PFSK-1 (cell line): ENCODE results near the gene CTNNA3.

Experiments
- POLR2AphosphoS5 ChIP-seq: IDR thresholded peaks from 2 replicates; pipeline ENCODE4 v1.6.1; 2012; ENCODE audit warnings: low read depth, mild to moderate bottlenecking, control low read depth, low read length, moderate library complexity
- REST ChIP-seq, 2 experiments: IDR thresholded peaks; 2 replicates each; pipeline versions ENCODE4 v1.6.1 to v1.8.0; 2011 to 2012; ENCODE audit warnings: low read depth in 2 of 2, low read length in 2 of 2, control low read depth in 1 of 2, inconsistent platforms in 1 of 2, mild to moderate bottlenecking in 1 of 2, moderate library complexity in 1 of 2; ENCODE audit not compliant: insufficient read depth in 1 of 2
- TAF1 ChIP-seq: IDR thresholded peaks from 2 replicates; pipeline ENCODE4 v1.6.1; 2012; ENCODE audit warnings: low read length, control low read depth, borderline replicate concordance; ENCODE audit not compliant: insufficient read depth

- TF ChIP-seq POLR2AphosphoS5 (no peak), TAF1 (no peak), REST (IDR thresholded peaks at IDR 0.05; ENCODE audit: insufficient read depth in 1 of 2, low read depth in 2 of 2, low read length in 2 of 2) (no peak)
Measured at GRCh38 chr10:67438605-67439304, 257.2 kb downstream of the CTNNA3 start.
